Measurements from ENCODE around the gene APC. TPM values are rescaled to one million over a fixed set of nuclear protein-coding genes. Genes with fewer than 3 reads are reported as not detected.

Gene APC
- total RNA-seq, 4 donors from 2014 or later: 57.3 to 68.2 (median 65.5) TPM

GRCh38 chr5:112784726-112785125 lies 47.0 kb downstream of the APC start:
- TF ChIP-seq, protein P1, sequence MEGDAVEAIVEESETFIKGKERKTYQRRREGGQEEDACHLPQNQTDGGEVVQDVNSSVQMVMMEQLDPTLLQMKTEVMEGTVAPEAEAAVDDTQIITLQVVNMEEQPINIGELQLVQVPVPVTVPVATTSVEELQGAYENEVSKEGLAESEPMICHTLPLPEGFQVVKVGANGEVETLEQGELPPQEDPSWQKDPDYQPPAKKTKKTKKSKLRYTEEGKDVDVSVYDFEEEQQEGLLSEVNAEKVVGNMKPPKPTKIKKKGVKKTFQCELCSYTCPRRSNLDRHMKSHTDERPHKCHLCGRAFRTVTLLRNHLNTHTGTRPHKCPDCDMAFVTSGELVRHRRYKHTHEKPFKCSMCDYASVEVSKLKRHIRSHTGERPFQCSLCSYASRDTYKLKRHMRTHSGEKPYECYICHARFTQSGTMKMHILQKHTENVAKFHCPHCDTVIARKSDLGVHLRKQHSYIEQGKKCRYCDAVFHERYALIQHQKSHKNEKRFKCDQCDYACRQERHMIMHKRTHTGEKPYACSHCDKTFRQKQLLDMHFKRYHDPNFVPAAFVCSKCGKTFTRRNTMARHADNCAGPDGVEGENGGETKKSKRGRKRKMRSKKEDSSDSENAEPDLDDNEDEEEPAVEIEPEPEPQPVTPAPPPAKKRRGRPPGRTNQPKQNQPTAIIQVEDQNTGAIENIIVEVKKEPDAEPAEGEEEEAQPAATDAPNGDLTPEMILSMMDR (IDR thresholded peaks at IDR 0.05; ENCODE audit: low read depth): no peak

DNA sequence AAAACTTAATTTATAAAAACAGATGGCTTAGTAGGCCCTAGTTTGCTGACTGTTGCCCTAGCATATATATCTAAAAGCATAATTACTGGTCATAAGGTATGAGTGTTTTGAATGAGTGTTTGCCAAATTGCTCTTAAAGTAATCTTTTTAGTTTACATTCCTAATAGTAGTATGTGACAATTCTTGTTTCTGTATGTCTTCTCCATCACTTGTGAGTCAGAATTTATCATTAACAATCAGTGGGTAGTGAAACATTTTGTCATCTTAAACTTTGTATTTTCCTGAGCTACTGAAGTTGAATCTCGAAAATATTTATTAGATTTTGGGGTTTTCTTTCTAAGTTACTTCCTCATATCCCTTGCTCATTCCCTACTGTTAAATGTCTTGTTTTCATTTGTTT lies 49.6 kb downstream of the APC start:
- TF ChIP-seq, protein P1 (IDR thresholded peaks at IDR 0.05; ENCODE audit: low read depth): no peak

DNA sequence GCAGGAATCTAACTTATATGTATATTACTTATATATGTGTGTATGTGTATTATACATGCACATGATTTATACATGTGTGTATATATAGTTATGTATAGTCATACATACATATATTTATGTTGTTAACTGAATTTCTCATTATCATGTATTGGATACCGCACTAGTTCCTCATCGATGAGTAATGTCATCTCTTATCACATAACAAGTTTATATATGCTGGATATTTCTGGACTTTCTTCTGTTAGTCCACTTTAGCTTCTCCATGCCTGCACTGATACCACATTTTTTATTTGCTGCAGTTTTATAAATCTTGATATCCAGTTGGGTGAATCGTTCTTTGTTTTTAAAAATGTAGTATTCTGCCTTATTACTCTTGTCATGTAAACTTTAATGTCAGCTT lies 50.2 kb downstream of the APC start:
- TF ChIP-seq, protein P1 (IDR thresholded peaks at IDR 0.05; ENCODE audit: low read depth): no peak

- TF ChIP-seq, protein P1 (IDR thresholded peaks at IDR 0.05; ENCODE audit: low read depth): no peak
Observed at GRCh38 chr5:112793201-112793600, 55.5 kb downstream of the APC start.

DNA sequence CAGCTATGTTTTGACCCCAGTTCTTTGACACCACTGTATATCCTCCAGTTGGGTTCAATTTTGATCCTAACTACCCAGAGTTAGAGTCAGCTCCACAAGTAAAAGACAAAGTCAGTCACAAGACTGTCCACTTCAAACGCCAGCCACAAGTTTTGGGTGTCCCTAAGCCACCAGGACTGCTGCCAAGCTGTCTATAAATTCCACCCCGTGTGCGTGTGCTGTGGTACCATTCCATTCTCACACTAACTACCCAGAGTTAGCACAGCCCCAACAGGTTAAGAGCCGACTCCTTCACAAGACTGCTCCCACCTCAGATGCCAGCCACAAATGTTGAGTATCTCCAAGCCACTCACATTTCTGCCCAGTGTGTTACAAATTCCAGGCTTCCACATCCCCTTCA lies 56.7 kb downstream of the APC start:
- TF ChIP-seq, protein P1 (IDR thresholded peaks at IDR 0.05; ENCODE audit: low read depth): no peak

DNA sequence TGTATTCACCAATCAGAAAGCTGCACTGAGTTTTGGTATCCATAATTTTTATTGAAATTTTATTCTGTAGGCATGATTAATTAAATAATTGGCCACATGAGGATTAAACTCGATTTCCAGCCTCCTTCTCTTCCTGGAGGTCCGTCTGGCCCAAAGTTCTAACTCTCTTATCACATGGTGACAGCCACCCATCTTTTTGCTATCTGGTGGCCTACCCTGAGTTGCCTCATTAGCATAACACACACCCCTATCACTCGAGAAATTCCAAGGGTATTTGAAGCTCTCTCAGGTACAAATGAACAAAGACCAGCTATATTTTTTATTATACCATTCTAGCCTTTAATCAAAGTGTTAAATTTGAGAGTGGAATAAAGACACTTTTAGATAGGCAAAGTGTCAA lies 57.7 kb downstream of the APC start:
- TF ChIP-seq, protein P1 (IDR thresholded peaks at IDR 0.05; ENCODE audit: low read depth): no peak

- TF ChIP-seq, protein P1 (IDR thresholded peaks at IDR 0.05; ENCODE audit: low read depth): no peak
Observed at GRCh38 chr5:112795944-112796678, 58.4 kb downstream of the APC start.
